ENCODE data around the gene TUT4.
A peak's percentile ranks its signal among the peaks of the same experiment; 100 is the strongest.

Gene TUT4

GRCh38 chr1:52574594-52574993, 21.7 kb upstream of the TUT4 start:
- peak; percentile 98 for DNase-seq (ENCODE audit: low read depth)

- no peak for DNase-seq (ENCODE audit: low read depth)
Observed at GRCh38 chr1:52572387-52572786, 19.5 kb upstream of the TUT4 start.

DNA sequence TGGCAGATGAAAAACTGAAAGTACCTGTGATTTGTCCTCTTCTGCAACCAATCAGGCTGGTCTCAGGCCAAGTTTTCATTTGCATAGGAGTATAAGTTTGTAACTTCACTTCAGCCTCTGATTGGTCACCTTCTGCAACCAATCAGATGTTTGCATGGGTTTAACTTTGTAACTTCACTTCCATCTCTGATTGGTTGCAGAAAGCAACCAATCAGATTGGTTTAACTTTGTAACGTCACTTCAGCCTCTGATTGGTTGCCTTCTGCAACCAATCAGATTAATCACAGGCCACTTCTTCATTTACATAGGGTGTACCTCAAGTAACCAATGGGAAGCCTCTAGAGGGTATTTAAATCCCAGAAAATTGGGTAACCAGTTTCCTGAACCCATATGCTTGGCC, 18.9 kb upstream of the TUT4 start:
- DNase-seq (ENCODE audit: low read depth), result peak; percentile 42

DNA sequence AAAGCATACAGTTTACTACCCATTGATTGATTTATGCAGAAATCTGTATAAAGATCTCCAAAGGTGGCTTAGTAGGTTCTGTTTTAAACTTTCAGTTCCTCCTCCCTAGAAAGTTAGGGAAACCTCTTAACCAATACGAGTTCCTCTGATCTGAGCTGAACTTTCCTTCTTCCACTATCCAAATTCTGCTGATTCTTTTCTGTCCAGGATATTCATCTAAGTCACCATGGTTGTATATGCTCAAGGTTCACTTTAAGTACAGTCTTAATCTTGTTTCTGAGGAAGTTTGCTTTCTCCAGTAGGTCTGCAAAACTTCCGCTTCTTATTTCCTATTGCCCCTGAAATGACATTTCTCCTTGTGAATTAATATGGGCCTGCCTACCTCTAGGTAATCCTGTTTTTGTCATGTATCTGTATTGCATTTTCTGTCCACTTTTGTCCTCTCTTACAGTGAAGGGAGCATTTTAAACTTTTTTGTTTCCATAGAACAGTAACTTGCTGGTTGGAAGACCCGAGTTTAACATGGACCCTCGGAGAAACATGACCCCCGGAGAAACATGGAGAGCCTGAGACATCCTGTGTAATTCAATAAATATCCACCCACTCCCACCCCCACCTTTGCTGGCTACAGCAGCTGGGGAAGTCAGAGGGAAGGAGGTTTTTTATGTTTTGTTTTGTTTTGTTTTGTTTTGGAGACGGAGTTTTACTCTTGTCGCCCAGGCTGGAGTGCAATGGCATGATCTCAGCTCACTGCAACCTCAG, 16.7 kb upstream of the TUT4 start:
- no peak for DNase-seq (ENCODE audit: low read depth)

- DNase-seq (ENCODE audit: low read depth), result peak; percentile 47
Observed at GRCh38 chr1:52567943-52568342, 15.1 kb upstream of the TUT4 start.

- no peak for DNase-seq (ENCODE audit: low read depth)
Observed at GRCh38 chr1:52562766-52563165, 9.9 kb upstream of the TUT4 start.

DNA sequence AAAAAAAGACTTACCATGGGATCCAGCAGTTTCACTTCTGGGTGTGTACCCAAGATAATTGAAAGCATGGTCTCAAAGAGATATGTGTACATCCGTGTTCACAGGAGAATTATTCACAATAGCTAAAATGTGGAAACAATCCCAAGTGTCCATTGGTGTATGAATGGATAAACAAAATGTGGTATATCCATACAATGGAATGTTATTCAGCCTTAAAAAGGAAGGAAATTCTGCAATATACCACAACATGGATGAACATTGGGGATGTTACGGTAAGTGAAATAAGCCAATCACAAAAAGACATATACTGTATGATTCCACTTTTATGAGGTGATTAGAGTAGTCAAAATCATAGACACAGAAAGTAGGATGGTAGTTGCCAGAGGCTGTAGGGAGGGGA, 7.0 kb upstream of the TUT4 start:
- no peak for DNase-seq (ENCODE audit: low read depth)

- no peak for DNase-seq (ENCODE audit: low read depth)
Observed at GRCh38 chr1:52558941-52559340, 6.0 kb upstream of the TUT4 start.

DNA sequence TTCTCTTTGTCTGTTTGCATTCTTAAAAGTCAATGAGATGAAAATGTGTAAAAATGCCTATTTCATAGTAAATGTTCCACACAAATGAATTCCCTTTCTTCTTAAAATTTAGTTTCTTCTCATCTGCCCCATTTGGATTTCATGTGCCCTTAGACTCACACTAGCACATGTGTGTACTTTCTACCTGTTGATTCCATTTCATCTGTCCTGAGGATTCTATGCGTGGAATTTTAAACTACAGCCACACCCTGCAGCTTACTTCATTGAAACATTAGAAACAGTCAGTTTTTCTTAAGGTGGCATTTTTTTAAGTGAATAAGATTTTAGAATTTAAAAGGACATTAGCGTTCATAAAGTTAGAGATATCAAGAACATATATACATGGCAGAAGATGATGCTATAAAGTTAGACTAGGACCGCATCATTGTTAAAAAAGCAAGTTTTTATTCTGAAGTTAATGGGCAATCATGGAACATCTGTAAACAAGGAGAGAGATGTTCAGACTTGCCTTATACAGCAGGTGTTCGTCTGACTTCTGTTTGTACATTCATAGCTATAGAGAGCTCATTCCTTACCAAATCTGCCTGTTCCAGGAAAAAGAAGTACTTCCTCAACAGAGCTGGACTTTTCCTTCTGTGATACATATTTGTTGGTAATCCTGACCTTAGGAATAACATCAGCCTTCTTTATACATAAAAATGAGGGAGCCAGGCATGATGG, 3.9 kb upstream of the TUT4 start:
- no peak for DNase-seq (ENCODE audit: low read depth)

- DNase-seq (ENCODE audit: low read depth), result peak; percentile 47
Observed at GRCh38 chr1:52554756-52555155, 1.9 kb upstream of the TUT4 start.

DNA sequence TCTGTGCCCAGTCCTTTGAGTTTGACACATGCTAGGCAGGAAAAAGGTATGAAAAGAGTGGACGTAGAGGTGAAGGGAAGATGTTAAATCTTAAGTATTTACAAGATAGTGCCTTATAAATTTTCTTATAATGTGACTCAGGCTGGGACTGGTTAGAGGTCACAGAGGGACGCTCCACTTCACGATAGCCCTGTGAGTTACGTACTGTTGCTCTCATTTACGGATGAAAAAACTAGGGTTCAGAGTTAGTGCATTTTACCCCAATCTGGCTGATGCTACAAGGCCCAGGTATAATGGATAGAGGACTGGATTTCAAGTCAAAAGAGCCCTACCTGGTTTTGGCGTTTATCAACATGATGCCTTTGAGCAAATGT, 1.4 kb upstream of the TUT4 start:
- DNase-seq (ENCODE audit: low read depth), result no peak

GRCh38 chr1:52553362-52554266, 722 bp upstream of the TUT4 start:
- peak; percentile 85 for DNase-seq (ENCODE audit: low read depth)

DNA sequence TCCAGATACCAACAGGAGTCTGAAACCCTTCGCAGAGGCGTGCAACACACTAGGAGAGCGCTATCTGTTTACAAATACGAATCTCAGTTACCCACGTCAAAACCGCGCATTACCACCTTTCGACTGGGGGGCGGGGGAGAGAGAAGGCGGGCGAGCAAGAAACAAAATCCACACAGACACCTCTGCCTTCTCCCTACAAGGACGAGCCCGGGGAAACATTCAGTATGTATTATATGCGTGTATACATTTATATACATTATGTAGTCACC, 722 bp downstream of the TUT4 start:
- DNase-seq (ENCODE audit: low read depth), result no peak

DNA sequence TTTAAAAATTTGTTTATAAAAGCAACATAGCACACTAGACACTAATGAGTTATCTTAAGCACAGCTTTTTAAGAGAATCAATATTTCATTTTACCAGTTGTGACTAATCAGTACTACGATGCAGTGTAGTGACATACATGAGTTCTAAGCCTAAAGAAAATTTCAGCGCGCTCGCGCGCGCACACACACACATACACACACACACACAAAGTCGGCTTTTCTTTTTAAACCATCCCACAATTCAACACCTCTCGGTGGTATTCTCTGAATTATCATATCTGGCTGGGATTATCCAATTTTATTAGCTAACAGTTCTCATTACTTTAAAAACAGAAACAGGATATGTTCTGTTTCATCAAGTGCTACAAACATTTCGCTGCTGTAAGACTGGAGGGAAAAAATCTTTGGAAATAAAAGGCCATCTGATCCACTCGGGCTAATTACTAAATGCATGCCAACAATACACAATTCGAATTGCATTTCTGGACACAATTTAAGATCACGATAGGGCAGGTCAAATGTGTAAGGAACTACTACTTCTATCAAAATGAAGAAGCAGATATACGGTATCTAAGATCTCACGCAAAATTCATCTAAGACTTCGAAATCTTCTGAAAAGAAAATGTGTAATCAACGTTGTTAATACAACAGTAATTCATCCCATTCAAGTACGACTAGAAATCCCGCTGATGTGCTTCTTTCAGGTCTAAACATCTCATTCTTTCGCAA, 1.2 kb downstream of the TUT4 start:
- DNase-seq (ENCODE audit: low read depth), result peak; percentile 92

DNA sequence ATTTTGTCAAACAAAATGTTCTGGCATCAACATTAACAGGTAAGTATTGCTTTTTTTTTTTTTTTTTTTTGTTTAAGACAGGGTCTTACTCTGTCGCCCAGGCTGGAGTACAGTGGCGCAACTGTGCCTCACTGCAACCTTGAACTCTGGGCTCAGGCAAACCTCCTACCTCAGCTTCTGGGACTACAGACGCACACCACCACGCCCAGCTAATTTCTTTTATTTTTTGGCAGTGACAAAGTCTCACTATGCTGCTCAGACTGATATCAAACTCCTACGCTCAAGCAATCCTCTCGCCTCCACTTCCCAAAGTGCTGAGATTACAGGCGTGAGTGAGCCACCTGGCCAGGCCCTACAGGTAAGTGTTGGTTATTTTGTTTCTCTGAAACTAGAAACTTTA, 2.4 kb downstream of the TUT4 start:
- no peak for DNase-seq (ENCODE audit: low read depth)

DNA sequence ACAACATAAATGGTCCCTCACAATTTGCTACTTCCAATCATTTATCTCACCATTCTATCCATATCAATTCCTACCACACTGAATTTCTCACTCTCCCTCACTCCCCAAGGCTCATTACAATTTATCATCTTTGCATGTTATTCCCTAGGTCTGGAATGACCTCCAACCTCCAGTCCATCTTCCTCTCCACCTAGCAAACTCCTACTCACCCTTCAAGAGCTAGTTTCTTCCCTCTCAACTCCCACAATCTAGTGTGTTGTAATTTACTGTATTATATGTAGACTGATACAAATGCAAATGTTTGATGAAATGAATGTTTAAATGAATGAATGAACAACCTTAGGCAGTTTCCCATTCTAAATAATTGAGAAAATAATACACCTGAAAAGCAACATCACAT, 3.6 kb downstream of the TUT4 start:
- DNase-seq (ENCODE audit: low read depth), result no peak

DNA sequence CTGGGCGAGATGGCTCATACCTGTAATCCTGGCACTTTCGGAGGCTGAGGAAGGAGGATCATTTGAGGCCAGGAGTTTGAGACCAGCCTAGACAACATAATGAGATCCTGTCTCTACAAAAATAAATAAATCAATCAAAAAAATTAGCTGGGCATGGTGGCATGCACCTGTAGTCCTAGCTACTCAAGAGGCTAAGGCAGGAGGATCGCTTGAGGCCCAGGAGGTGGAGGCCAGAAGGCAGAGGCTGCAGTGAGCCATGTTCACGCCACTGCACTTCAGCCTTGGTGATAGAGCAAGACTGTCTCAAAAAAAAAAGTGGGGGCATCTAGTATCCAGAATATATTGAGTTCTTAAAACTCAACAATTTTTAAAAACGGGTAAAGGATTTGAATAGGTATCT, 6.0 kb downstream of the TUT4 start:
- DNase-seq (ENCODE audit: low read depth), result no peak

- peak; percentile 69 for DNase-seq (ENCODE audit: low read depth)
Observed at GRCh38 chr1:52544665-52545525, 8.0 kb downstream of the TUT4 start.

GRCh38 chr1:52542085-52542688, 10.7 kb downstream of the TUT4 start:
- peak; percentile 13 for DNase-seq (ENCODE audit: low read depth)

DNA sequence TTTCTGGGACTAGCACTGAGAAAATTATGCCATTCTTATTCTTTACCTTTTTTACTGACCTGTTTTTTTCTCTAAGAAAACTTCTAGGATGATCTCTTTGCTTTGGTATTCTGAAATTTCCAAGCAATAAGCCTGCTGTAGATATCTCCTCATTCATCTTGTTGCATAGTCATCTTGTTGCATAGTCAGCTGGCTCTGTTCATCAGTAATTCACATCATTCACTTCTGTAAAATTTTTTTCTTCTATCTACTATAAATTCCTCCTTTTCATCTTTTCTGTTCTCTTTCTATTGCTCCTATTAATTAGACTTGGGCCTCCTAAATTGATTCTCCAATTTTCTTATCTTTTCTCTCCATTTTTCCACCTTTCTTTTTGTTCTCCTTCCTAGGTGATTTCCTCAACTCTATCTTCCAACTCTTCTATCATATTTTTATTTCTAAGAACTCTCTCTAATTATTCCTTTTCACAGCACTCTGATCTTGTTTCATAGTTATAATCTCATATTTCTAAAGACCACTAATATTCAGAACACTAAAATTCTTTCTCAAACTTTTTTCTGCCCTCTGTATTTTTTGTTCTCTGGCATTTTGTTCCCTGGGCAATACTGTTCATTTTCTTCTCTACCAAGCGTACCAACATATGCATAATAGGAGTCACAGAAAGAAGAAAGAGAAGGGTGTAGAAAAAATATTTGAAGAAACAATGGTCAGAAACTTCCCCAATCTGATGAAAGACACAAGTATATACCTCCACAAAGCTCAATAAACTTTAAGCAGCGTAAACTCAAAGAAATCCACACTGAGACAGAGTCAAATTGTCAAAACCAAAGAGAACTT, 17.7 kb downstream of the TUT4 start:
- DNase-seq (ENCODE audit: low read depth), result peak; percentile 91
